GM18511 (cell line): Measurements from ENCODE around the gene RASAL2.
"Not testable (repeated sequence)": the region's sequence is repeated elsewhere in the genome, so short reads cannot be mapped to it uniquely, and the experiment has no call there.

Source experiments
- ATAC-seq: cut with Tn5 transposase; IDR thresholded peaks from one replicate; pipeline ENCODE4 v1.9.1; 2021; ENCODE audit warnings: mild to moderate bottlenecking, moderate library complexity; ENCODE audit not compliant: unreplicated experiment

RASAL2 gene

DNA sequence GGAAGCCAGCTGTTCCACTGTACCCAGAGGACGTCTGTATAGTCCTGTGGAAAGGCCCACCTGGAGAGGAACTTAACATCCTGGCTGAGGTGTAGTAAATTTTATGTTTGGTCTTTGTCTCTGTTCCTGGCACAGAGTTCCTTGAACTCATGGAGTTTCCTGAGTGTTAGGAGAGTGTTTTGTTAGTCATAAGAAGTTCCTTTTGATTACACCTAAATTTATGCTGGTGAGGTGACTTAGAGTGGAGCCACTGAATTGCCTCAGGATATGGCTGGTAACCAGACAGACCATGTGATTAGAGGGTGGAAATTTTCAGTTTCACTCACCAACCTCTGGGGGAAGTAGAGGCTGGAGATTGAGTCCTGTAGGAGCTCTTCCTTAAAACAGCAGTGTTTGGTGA is 57.9 kb downstream of the RASAL2 start:
- no peak for ATAC-seq

DNA sequence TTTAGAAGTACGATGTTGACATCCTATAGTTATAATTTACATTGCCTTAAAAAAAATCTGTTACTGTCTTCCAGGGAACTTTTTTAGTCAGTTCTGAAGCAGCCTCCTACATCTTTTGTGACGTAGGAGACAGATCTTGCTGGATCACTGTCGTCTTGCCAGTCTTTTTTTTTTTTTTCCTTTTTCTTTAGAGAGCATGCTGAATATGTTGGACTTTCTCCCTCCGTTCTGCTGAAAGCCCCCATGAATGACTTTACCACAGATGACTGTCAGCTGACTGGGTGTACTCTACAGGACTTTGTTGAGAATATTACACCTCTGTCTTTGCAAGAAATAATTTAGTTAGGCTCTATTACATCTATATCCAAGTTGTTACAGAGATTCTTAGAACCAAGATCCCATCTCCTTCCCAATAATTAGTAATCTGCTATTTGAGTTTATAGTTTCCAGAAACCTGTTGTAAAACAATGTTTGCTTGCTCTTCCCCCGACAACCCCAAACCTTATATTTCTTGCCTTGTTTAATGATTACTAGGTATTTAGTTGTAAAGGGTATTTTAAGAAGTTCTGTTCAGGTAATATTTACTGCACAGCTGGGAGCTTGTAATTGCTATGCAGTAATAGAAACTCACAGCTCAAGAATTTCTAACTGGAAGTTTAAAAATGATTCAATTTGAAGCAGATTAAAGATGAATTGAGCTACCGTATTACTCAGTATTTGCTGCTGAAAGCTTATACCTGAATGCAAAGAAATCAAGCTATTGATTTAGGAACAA is 61.8 kb downstream of the RASAL2 start:
- no peak for ATAC-seq

DNA sequence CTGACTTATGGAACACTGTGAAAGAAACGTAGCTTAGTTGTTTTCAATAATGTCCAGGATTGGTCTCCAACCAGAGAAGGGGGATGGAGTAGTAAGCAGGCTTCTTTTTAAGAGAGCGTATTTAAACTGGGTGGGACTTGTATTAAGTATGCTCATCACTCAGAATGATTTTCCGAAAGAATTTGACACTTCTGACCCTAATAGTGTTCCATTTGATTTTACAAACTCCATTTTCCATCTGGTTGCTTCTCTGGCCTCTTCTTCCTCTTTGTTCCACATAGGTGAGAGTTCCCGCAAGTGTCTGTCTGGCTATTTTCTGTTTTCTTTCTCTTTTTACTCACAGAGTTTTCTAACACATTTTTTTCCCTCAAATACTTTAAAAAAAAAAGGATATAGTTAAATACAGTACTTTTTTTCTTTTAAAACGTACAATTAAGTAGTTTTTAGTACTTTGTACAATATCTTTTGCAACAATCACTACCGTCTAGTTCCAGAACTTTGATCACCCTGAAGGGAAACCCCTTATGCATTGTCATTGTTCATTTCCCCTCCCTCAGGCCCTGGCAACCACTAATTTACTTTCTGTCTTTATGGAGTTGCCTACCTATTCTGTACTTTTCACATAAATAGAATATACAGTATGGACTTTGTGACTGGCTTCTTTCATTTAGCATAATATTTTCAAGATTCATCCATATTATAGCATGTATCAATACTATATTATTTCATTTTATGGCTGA is 67.0 kb downstream of the RASAL2 start:
- no peak for ATAC-seq

- ATAC-seq, result no peak
Measured at GRCh38 chr1:178161516-178161915, 67.6 kb downstream of the RASAL2 start.

DNA sequence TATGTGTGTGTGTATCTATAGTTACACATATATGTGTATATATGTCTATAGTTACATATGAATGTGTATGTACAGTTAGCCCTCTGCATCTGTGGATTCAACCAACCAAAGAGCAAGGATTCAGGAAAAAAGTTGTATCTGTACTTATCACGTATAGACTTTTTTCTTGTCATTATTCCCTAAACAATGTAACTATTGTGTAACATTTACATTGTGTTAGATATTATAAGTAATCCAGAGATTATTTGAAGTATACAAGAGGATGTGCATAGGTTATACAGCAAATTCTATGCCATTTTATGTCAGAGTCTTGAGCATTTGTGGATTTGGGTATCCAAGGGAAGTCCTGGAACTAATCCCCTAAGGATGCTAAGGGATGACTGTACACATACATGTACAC is 71.3 kb downstream of the RASAL2 start:
- no peak for ATAC-seq

DNA sequence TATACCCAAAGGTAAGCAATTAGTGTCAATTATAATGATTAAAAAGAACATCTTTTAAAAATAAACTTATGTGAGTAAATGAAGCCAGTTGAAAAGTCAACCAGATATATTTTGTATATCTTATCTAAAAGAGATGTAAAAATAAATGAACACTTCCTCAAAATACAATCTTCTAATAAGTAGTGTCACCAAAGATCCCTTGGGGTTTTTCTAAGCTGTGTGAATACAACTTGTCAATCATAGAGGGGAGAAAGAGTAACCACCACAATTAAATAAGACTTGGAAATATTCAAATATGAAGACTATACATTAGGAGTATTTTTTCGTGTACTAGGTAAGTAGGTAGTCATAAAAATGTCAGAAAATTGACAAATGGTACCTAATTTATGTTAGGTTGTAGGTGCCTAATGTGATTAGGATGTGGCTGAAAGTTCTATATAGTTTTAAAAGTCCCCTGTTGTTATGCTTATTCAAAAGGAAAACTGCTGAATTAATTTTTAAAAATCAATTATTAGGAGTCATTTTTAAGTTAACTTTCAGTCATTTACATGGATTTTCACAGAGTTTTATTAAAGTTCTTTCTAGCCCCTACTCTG is 72.6 kb downstream of the RASAL2 start:
- ATAC-seq, result no peak

GRCh38 chr1:178168536-178168935 is 74.6 kb downstream of the RASAL2 start:
- ATAC-seq, result no peak

GRCh38 chr1:178169649-178170048 is 75.7 kb downstream of the RASAL2 start:
- no peak for ATAC-seq

- ATAC-seq, result no peak
Measured at GRCh38 chr1:178172939-178173338, 79.0 kb downstream of the RASAL2 start.

DNA sequence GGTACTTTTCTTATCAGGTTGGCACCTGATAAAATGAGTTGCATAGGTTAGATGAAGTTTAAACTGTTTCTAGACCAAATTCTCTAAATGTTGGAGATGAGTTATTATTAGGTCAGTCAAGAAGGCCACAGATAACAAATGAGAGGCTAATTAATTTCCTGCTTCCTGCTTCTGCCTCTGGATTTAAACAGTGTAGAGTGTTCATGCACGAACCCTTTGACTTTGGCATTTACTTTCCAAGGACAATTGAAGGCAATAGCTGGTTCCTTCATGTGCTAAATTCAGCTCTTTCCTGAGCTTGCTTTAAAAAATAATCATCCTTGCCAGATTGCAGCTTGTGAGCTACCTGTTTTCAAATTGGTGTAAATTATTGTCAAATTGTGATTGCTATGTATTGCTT is 80.6 kb downstream of the RASAL2 start:
- ATAC-seq, result no peak

GRCh38 chr1:178180405-178180804 is 86.5 kb downstream of the RASAL2 start:
- no peak for ATAC-seq

- ATAC-seq, result no peak
Measured at GRCh38 chr1:178183796-178184195, 89.9 kb downstream of the RASAL2 start.

- no peak for ATAC-seq
Measured at GRCh38 chr1:178188306-178188705, 94.4 kb downstream of the RASAL2 start.

DNA sequence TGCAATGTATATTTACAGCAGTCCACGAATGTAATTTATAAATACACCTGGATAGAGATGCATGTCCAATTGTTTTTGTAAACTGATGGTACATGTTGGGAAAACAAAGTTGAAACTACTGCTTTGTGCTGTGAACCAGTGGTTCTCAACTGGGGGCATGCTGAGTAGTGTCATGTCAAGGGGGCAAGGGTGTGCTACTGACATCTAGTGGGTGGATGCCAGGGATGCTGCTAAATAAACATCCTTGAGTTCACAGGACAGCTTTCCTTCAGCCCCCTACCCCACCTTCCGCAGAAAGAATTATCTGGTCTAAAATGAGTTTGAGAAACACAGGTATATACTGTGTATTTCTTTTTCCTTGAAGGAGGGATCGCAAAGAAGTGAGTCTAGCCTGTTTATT is 95.9 kb downstream of the RASAL2 start:
- ATAC-seq, result peak; percentile 72

GRCh38 chr1:178190881-178191280 is 97.0 kb downstream of the RASAL2 start:
- no peak for ATAC-seq

DNA sequence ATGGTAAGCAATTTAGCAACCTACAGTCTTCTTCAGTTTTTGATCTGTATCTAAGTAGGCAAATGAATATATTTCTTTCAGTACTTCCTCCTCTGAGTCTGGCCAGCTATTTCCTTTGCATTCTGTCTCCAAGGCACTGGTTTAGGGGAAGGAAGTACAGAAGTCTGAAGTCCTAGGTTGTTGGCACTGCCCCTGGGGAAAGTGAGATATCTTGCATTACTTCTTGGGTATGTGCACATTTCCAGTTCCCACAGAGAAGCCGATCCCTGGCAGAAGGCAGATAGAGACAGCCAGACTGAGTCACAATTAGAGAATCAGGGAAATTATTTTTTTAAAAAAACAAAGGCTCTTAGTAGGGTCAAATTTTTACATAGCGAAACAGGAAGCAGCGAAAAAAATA is 98.8 kb downstream of the RASAL2 start:
- no peak for ATAC-seq

- ATAC-seq, result no peak
Measured at GRCh38 chr1:178196631-178197030, 102.7 kb downstream of the RASAL2 start.

GRCh38 chr1:178202095-178202494 is 108.2 kb downstream of the RASAL2 start:
- ATAC-seq, result not testable (repeated sequence)

GRCh38 chr1:178202546-178202945 is 108.6 kb downstream of the RASAL2 start:
- not testable (repeated sequence) for ATAC-seq

DNA sequence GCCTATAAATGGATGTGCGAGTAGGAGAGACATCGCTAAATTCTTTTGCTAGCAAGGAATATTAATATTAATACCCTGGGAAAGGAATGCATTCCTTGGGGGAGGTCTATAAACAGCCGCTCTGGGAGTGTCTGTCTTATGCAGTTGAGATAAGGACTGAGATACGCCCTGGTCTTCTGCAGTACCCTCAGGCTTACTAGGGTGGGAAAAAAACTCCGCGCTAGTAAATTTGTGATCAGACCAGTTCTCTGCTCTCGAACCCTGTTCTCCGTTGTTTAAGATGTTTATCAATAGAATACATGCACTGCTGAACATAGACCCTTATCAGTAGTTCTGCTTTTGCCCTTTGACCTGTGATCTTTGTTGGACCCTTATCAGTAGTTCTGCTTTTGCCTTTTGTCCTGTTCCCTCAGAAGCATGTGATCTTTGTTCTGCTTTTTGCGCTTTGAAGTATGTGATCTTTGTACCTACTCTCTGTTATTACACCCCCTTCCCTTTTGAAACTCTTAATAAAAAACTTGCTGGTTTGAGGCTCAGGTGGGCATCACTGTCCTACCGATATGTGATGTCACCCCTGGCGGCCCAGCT is 114.5 kb downstream of the RASAL2 start:
- not testable (repeated sequence) for ATAC-seq

- ATAC-seq, result no peak
Measured at GRCh38 chr1:178209935-178210334, 116.0 kb downstream of the RASAL2 start.

GRCh38 chr1:178218550-178218949 is 124.6 kb downstream of the RASAL2 start:
- ATAC-seq, result no peak
